ENCODE data around the gene ANGPTL1.

DNA sequence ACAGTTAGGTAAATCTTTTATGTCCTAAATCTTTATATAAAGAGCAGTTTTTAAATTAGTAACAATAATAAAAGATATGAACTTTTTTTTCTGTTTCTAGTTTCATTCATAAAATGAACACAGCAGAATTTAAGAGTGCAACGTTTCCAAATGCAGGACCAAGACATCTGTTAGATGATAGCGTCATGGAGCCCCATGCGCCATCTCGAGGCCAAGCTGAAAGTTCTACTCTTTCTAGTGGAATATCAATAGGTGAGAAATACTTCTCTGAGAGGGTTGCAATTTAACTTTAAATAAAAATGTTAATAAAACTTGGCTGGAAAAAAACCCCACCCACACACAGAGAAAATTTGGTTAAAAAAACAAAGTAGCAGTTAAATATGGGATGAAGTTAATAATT lies 15.0 kb upstream of the ANGPTL1 start:
- TF ChIP-seq, protein P1, sequence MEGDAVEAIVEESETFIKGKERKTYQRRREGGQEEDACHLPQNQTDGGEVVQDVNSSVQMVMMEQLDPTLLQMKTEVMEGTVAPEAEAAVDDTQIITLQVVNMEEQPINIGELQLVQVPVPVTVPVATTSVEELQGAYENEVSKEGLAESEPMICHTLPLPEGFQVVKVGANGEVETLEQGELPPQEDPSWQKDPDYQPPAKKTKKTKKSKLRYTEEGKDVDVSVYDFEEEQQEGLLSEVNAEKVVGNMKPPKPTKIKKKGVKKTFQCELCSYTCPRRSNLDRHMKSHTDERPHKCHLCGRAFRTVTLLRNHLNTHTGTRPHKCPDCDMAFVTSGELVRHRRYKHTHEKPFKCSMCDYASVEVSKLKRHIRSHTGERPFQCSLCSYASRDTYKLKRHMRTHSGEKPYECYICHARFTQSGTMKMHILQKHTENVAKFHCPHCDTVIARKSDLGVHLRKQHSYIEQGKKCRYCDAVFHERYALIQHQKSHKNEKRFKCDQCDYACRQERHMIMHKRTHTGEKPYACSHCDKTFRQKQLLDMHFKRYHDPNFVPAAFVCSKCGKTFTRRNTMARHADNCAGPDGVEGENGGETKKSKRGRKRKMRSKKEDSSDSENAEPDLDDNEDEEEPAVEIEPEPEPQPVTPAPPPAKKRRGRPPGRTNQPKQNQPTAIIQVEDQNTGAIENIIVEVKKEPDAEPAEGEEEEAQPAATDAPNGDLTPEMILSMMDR (IDR thresholded peaks at IDR 0.05; ENCODE audit: control extremely low read depth in 1 of 3, insufficient read depth in 1 of 3, low read depth in 1 of 3, low read length in 3 of 3), result no peak
- TF ChIP-seq ZNF274 (IDR thresholded peaks at IDR 0.05; ENCODE audit: borderline replicate concordance, extremely low read depth, low read length) (no peak), EZH2 (IDR thresholded peaks at IDR 0.05; ENCODE audit: low read depth, low read length, severe bottlenecking) (no peak), POLR2A (IDR thresholded peaks at IDR 0.05; ENCODE audit: control extremely low read depth in 1 of 2, low read depth in 2 of 2, low read length in 2 of 2) (no peak), POLR2AphosphoS5 (IDR thresholded peaks at IDR 0.05; ENCODE audit: low read depth, low read length) (no peak), SRF (IDR thresholded peaks at IDR 0.05; ENCODE audit: low read depth, low read length) (no peak), SIN3A (conservative IDR thresholded peaks at IDR 0.05 in 1 of 2, IDR thresholded peaks at IDR 0.05 in 1 of 2; ENCODE audit: low read depth in 1 of 2, low read length in 2 of 2) (no peak), RFX5 (IDR thresholded peaks at IDR 0.05; ENCODE audit: borderline replicate concordance, low read depth, low read length) (no peak)

All from H1 (cell line).